ENCODE data around the gene PPM1H. TPM values are rescaled to one million over a fixed set of nuclear protein-coding genes. Genes with fewer than 3 reads are reported as not detected.

The PPM1H gene
- total RNA-seq, 4 donors from 2014 or later, result 1.5 to 2.7 (median 2.3) TPM

- TF ChIP-seq, protein P1, sequence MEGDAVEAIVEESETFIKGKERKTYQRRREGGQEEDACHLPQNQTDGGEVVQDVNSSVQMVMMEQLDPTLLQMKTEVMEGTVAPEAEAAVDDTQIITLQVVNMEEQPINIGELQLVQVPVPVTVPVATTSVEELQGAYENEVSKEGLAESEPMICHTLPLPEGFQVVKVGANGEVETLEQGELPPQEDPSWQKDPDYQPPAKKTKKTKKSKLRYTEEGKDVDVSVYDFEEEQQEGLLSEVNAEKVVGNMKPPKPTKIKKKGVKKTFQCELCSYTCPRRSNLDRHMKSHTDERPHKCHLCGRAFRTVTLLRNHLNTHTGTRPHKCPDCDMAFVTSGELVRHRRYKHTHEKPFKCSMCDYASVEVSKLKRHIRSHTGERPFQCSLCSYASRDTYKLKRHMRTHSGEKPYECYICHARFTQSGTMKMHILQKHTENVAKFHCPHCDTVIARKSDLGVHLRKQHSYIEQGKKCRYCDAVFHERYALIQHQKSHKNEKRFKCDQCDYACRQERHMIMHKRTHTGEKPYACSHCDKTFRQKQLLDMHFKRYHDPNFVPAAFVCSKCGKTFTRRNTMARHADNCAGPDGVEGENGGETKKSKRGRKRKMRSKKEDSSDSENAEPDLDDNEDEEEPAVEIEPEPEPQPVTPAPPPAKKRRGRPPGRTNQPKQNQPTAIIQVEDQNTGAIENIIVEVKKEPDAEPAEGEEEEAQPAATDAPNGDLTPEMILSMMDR (IDR thresholded peaks at IDR 0.05; ENCODE audit: low read depth), result no peak
These were observed 85.6 kb downstream of the PPM1H start for GRCh38 chr12:62849398-62849797.

DNA sequence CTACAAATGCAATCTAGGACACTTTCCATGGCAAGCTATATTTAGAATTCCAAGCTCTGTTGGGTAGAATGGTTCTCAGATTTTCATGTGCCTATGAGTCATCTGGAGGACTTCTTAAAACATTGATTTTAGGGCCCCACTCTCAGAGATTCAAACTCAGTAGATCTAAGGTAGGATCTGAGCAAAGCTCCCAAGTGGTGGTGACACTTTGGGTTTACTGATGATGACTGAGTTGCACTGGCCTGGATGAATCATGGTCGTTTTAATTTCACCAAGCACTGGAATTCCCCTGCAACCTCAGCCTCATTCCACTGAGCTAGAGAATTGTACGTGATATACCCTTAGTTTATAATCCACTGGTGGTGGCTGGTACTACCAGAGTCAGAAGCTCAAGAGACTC, 86.5 kb downstream of the PPM1H start:
- TF ChIP-seq, protein P1 (IDR thresholded peaks at IDR 0.05; ENCODE audit: low read depth), result no peak

DNA sequence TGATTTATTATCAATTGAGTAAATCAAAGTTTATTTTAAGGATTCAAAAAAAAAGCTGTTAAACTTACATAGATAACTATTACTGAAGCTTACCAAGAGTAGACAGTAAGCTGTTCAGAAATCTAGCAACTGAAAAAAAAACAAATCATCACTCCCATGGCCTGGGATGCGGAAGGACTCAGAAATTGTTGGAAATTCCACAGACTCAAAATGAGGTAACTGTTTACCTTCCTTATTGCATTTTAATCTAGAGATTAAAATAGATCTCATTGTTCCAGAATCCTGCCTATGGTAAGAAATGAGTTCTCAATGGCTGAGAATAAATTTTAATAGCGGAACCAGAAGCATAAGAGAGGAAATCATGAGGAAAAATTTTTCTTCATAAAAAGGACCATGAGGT, 87.2 kb downstream of the PPM1H start:
- TF ChIP-seq, protein P1 (IDR thresholded peaks at IDR 0.05; ENCODE audit: low read depth), result no peak

GRCh38 chr12:62846491-62846890, 88.5 kb downstream of the PPM1H start:
- TF ChIP-seq, protein P1 (IDR thresholded peaks at IDR 0.05; ENCODE audit: low read depth), result no peak

DNA sequence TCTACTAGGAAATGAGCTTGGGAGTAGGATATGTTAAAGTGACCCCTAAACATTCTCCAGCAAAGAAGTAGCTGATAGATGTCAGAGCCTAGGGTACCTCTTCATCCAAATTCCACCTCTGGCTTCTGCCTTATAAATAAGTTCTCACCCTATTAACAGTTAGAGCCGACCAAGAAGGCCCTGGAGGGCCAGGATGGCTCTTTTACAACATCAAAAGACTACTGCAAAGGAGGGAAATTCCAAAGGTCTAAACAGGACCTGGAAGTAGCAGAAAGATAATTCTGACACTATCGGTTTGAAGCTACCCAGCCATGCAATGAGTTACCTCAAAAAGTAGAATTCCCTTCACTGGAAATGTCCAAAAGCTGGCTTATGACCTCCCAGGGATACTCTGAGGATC, 90.0 kb downstream of the PPM1H start:
- TF ChIP-seq, protein P1 (IDR thresholded peaks at IDR 0.05; ENCODE audit: low read depth), result no peak

DNA sequence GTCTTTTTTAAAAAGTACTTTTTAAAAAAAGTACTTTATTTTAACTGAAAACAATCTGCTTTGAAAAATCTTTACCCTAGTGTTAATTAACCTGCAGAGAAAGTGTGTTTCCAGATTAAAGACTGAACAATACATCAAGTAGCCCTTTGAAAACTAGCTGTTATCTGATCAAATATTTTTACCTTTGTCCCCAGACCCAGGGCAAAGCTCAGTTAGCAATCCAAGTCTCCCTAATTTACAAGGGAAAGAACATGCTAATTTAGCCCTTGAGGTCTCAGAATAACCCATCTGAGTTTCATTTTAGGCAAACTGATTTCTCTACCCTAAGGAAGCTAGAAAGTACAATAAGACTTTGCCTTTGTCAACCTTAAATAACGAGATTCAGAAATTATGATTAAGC, 91.2 kb downstream of the PPM1H start:
- TF ChIP-seq, protein P1 (IDR thresholded peaks at IDR 0.05; ENCODE audit: low read depth), result no peak

- TF ChIP-seq, protein P1 (IDR thresholded peaks at IDR 0.05; ENCODE audit: low read depth), result no peak
These were observed 93.1 kb downstream of the PPM1H start for GRCh38 chr12:62841846-62842245.

Data from subcutaneous adipose tissue (tissue), 4 donors.